IMR-90 (cell line): ENCODE results near the gene CCDC134. TPM values are rescaled to one million over a fixed set of nuclear protein-coding genes. Genes with fewer than 3 reads are reported as not detected.

ENCODE experiments used
- ATAC-seq: fragments of 200-7000 bp; cut with Tn5 transposase; 2 replicates; pipeline ENCODE4 v1.9.1; 2020; ENCODE audit warnings: low read depth, mild to moderate bottlenecking, moderate library complexity
- BruUV-seq: library from RNA; stranded (reverse); fragments of 400-500 nt; replicated peaks from 2 replicates; lab custom pipeline; 2021; lab: Mats Ljungman, UMichigan
- CTCF ChIA-PET: fragments of 300-600 bp; formaldehyde crosslinking; extraction: SDS; loops from one replicate; lab custom pipeline; 2021; ENCODE audit warnings: antibody characterized with exemption; lab: Yijun Ruan, JAX
- POLR2A ChIA-PET: fragments of 300-600 bp; sonication (Branson Sonifier 250); formaldehyde crosslinking; loops from one replicate; lab custom pipeline; 2022; ENCODE audit warnings: antibody characterized with exemption; ENCODE audit not compliant: unreplicated experiment; lab: Charles Lee
- DNase-seq: peaks from one replicate; pipeline ENCODE4 v3.0.0; 2013
- H2AFZ ChIP-seq: replicated peaks from 2 replicates; pipeline ENCODE3; 2013; ENCODE audit warnings: low read length, mild to moderate bottlenecking; ENCODE audit not compliant: poor library complexity
- H2AK5ac ChIP-seq: 2 replicates; pipeline ENCODE4 v1.6.1; 2013; ENCODE audit warnings: low read depth, low read length, inconsistent platforms
- H2AK9ac ChIP-seq: replicated peaks from 2 replicates; pipeline ENCODE3; 2013; ENCODE audit warnings: mild to moderate bottlenecking, low read depth, low read length, moderate library complexity; ENCODE audit not compliant: poor library complexity
- H2BK120ac ChIP-seq: 2 replicates; pipeline ENCODE4 v1.6.1; 2013; ENCODE audit warnings: low read depth, low read length, inconsistent platforms
- H2BK15ac ChIP-seq: 3 replicates; pipeline ENCODE4 v1.6.1; 2013; ENCODE audit warnings: low read depth, low read length, inconsistent platforms
- H2BK20ac ChIP-seq: 2 replicates; pipeline ENCODE4 v1.6.1; 2013; ENCODE audit warnings: low read depth, mild to moderate bottlenecking, inconsistent platforms, low read length, moderate library complexity
- H2BK5ac ChIP-seq: 2 replicates; pipeline ENCODE4 v1.6.1; 2013; ENCODE audit warnings: mild to moderate bottlenecking, low read depth, low read length, inconsistent platforms; ENCODE audit not compliant: poor library complexity, severe bottlenecking
- H3K14ac ChIP-seq: replicated peaks from 2 replicates; pipeline ENCODE4 v1.6.1; 2013; ENCODE audit warnings: low read depth, low read length, inconsistent platforms
- H3K18ac ChIP-seq: 2 replicates; pipeline ENCODE4 v1.6.1; 2013; ENCODE audit warnings: low read depth, low read length, control low read depth
- H3K23ac ChIP-seq: 2 replicates; pipeline ENCODE4 v1.6.1; 2013; ENCODE audit warnings: low read depth, low read length, inconsistent platforms
- H3K27ac ChIP-seq: 2 replicates; pipeline ENCODE4 v1.5.1; 2013; ENCODE audit warnings: mild to moderate bottlenecking, control low read depth, low read length; ENCODE audit not compliant: insufficient read depth
- H3K27me3 ChIP-seq: 2 replicates; pipeline ENCODE4 v1.6.1; 2013; ENCODE audit warnings: low read length; ENCODE audit not compliant: control insufficient read depth, insufficient read depth
- H3K36me3 ChIP-seq: 2 replicates; pipeline ENCODE4 v1.6.1; 2013; ENCODE audit warnings: low read length, mixed read lengths; ENCODE audit not compliant: control insufficient read depth, insufficient read depth
- H3K4ac ChIP-seq: 2 replicates; pipeline ENCODE4 v1.6.1; 2013; ENCODE audit warnings: low read depth, low read length, inconsistent platforms
- H3K4me1 ChIP-seq: 2 replicates; pipeline ENCODE4 v1.6.1; 2013; ENCODE audit warnings: low read length, mixed read lengths; ENCODE audit not compliant: control insufficient read depth, insufficient read depth
- H3K4me2 ChIP-seq: 2 replicates; pipeline ENCODE4 v1.6.1; 2013; ENCODE audit warnings: low read depth, mild to moderate bottlenecking, control low read depth, low read length, moderate library complexity
- H3K4me3 ChIP-seq: 2 replicates; pipeline ENCODE4 v1.5.1; 2013; ENCODE audit warnings: low read depth, mild to moderate bottlenecking, control low read depth, low read length, moderate library complexity; ENCODE audit not compliant: insufficient read depth
- H3K56ac ChIP-seq: 2 replicates; pipeline ENCODE4 v1.6.1; 2013; ENCODE audit warnings: low read length, inconsistent platforms; ENCODE audit not compliant: insufficient read depth; ENCODE audit errors: extremely low read depth
- H3K79me1 ChIP-seq, 2 experiments: 2 replicates each; pipeline ENCODE4 v1.6.1; 2013; ENCODE audit warnings: low read length in 2 of 2, inconsistent platforms in 1 of 2, low read depth in 1 of 2
- H3K9ac ChIP-seq: 2 replicates; pipeline ENCODE4 v1.6.1; 2013; ENCODE audit warnings: low read depth, low read length, control low read depth
- H3K9me1 ChIP-seq: 2 replicates; pipeline ENCODE4 v1.6.1; 2013; ENCODE audit warnings: low read length, inconsistent platforms; ENCODE audit not compliant: insufficient read depth
- H3K9me3 ChIP-seq: 2 replicates; pipeline ENCODE4 v1.6.1; 2013; ENCODE audit warnings: low read length; ENCODE audit not compliant: control insufficient read depth, insufficient read depth
- H4K20me1 ChIP-seq: 2 replicates; pipeline ENCODE4 v1.6.1; 2013; ENCODE audit warnings: low read length, inconsistent platforms; ENCODE audit not compliant: insufficient read depth
- H4K5ac ChIP-seq: 2 replicates; pipeline ENCODE4 v1.6.1; 2013; ENCODE audit warnings: mild to moderate bottlenecking, low read depth, low read length, control low read depth
- H4K8ac ChIP-seq, 2 experiments: 2 replicates each; pipeline ENCODE4 v1.6.1; 2013; ENCODE audit warnings: low read depth in 2 of 2, low read length in 2 of 2, control low read depth in 1 of 2, inconsistent platforms in 1 of 2
- H4K91ac ChIP-seq: 2 replicates; pipeline ENCODE4 v1.6.1; 2013; ENCODE audit warnings: low read depth, low read length, inconsistent platforms; ENCODE audit not compliant: insufficient read depth
- BHLHE40 ChIP-seq: fragments of 150-350 bp; IDR thresholded peaks from 2 replicates; pipeline ENCODE4 v1.6.1; 2016; ENCODE audit warnings: mild to moderate bottlenecking, low read depth, low read length
- CEBPB ChIP-seq: IDR thresholded peaks from 2 replicates; pipeline ENCODE4 v1.6.1; 2012; ENCODE audit warnings: low read depth, low read length, improper control_type of control experiment
- CHD1 ChIP-seq: IDR thresholded peaks from 2 replicates; pipeline ENCODE4 v1.6.1; 2012; ENCODE audit warnings: low read depth, low read length, improper control_type of control experiment
- FOS ChIP-seq: fragments of 150-350 bp; IDR thresholded peaks from 2 replicates; pipeline ENCODE4 v1.6.1; 2016; ENCODE audit warnings: low read depth, low read length
- MAFK ChIP-seq: IDR thresholded peaks from 2 replicates; pipeline ENCODE4 v1.6.1; 2012; ENCODE audit warnings: low read depth, low read length, improper control_type of control experiment
- MAZ ChIP-seq: IDR thresholded peaks from 2 replicates; pipeline ENCODE4 v1.6.1; 2012; ENCODE audit warnings: low read depth, mild to moderate bottlenecking, low read length, improper control_type of control experiment, moderate library complexity, borderline replicate concordance
- MXI1 ChIP-seq: IDR thresholded peaks from 2 replicates; pipeline ENCODE4 v1.6.1; 2012; ENCODE audit warnings: low read depth, mild to moderate bottlenecking, low read length, moderate library complexity, borderline replicate concordance
- NFE2L2 ChIP-seq: fragments of 150-350 bp; IDR thresholded peaks from 2 replicates; pipeline ENCODE4 v1.6.1; 2016; ENCODE audit warnings: low read depth, mild to moderate bottlenecking, low read length
- POLR2A ChIP-seq: IDR thresholded peaks from 2 replicates; pipeline ENCODE4 v1.6.1; 2012; ENCODE audit warnings: mild to moderate bottlenecking, low read depth, low read length
- RAD21 ChIP-seq: IDR thresholded peaks from 2 replicates; pipeline ENCODE4 v1.6.1; 2012; ENCODE audit warnings: low read length, improper control_type of control experiment
- RCOR1 ChIP-seq: IDR thresholded peaks from 2 replicates; pipeline ENCODE4 v1.6.1; 2012; ENCODE audit warnings: mild to moderate bottlenecking, low read length, improper control_type of control experiment; ENCODE audit not compliant: insufficient replicate concordance
- RFX5 ChIP-seq: IDR thresholded peaks from 2 replicates; pipeline ENCODE4 v1.8.0; 2012; ENCODE audit warnings: low read depth, mild to moderate bottlenecking, low read length, moderate library complexity
- SMC3 ChIP-seq: fragments of 150-350 bp; IDR thresholded peaks from 2 replicates; pipeline ENCODE4 v1.6.1; 2016; ENCODE audit warnings: low read depth, mild to moderate bottlenecking, antibody characterized with exemption, low read length, moderate library complexity
- WGBS, 2 experiments: methylation state at CpG; one replicate each; pipeline versions ENCODE4 v1.1.5 to v1.1.7; 2013; ENCODE audit warnings: missing lambda C conversion rate in 2 of 2; ENCODE audit not compliant: insufficient read length in 1 of 2; ENCODE audit errors: extremely low coverage in 2 of 2; 5-methylcytosine and 5-hydroxymethylcytosine counted together
- dilution Hi-C: fragments of 300-500 bp; cut with HindIII; formaldehyde crosslinking; loops from one replicate; pipeline ENCODE4 v1.14.3; 2018; ENCODE audit warnings: low sequenced_read_pairs; ENCODE audit not compliant: unreplicated experiment
- in situ Hi-C: fragments of 300-500 bp; cut with MboI; formaldehyde crosslinking; loops from 3 replicates; pipeline ENCODE4 v1.14.3; 2019; ENCODE audit warnings: low sequenced_read_pairs, inconsistent platforms, mixed read lengths
- intact Hi-C: fragments of 100-400 bp; cut with micrococcal nuclease; formaldehyde crosslinking; loops from 2 replicates; pipeline ENCODE4 v1.10.0; 2022
- polyA plus RNA-seq, 3 experiments: library from polyadenylated mRNA; depleted of rRNA; stranded (reverse); fragments of >200 nt; gene quantifications; 2 replicates each; pipeline ENCODE4 v1.2.3, GENCODE V29; 2012; ENCODE audit warnings: low replicate concordance in 1 of 3
- total RNA-seq: library from RNA; depleted of rRNA; stranded (reverse); fragments of >200 nt; gene quantifications from 2 replicates; pipeline ENCODE4 v1.2.3, GENCODE V29; 2012
- TF ChIP-seq, protein P1 (sequence below): fragments of 150-350 bp; IDR thresholded peaks from 2 replicates; pipeline ENCODE4 v1.6.1; 2017; ENCODE audit warnings: mild to moderate bottlenecking, antibody characterized with exemption, low read length, low read depth
- TF ChIP-seq, protein P2 (sequence below): conservative IDR thresholded peaks from 2 replicates; pipeline ENCODE4 v1.5.1; 2012; ENCODE audit warnings: mild to moderate bottlenecking, low read depth, low read length, improper control_type of control experiment
- TF ChIP-seq, protein P3 (sequence below): fragments of 150-350 bp; IDR thresholded peaks from 2 replicates; pipeline ENCODE4 v1.6.1; 2016; ENCODE audit warnings: low read depth, mild to moderate bottlenecking, low read length, moderate library complexity, borderline replicate concordance

CCDC134 gene
- total and polyA plus RNA-seq, 2 of the 4 experiments (the other 2 are of a cell fraction): 5.1 to 7.0 TPM

DNA sequence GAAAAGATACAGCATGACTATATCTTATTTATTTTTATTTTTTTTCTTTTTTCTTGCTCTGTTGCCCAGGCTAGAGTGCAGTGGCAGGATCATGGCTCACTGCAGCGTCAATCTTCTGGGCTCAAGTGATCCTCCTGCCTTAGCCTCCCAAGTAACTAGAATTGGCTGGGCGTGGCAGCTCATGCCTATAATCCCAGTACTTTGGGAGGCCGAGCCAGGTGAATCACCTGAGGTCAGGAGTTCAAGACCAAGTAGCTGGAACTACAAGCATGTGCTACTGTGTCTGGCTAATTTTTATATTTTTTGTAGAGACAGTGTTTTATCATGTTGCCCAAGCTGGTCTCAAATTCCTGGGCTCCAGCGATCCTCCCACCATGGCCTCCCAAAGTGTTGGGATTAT lies 28.3 kb upstream of the CCDC134 start:
- H3K36me3 ChIP-seq: no peaks in the 10 kb centered on the region
- TF ChIP-seq MAZ (no peak), MXI1 (no peak), CHD1 (no peak), RFX5 (no peak), RCOR1 (no peak), FOS (no peak), RAD21 (no peak), SMC3 (no peak), POLR2A (no peak), NFE2L2 (no peak), CEBPB (no peak), MAFK (no peak), BHLHE40 (no peak)
- TF ChIP-seq, protein P1, sequence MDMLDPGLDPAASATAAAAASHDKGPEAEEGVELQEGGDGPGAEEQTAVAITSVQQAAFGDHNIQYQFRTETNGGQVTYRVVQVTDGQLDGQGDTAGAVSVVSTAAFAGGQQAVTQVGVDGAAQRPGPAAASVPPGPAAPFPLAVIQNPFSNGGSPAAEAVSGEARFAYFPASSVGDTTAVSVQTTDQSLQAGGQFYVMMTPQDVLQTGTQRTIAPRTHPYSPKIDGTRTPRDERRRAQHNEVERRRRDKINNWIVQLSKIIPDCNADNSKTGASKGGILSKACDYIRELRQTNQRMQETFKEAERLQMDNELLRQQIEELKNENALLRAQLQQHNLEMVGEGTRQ: no peak
- TF ChIP-seq, protein P2, sequence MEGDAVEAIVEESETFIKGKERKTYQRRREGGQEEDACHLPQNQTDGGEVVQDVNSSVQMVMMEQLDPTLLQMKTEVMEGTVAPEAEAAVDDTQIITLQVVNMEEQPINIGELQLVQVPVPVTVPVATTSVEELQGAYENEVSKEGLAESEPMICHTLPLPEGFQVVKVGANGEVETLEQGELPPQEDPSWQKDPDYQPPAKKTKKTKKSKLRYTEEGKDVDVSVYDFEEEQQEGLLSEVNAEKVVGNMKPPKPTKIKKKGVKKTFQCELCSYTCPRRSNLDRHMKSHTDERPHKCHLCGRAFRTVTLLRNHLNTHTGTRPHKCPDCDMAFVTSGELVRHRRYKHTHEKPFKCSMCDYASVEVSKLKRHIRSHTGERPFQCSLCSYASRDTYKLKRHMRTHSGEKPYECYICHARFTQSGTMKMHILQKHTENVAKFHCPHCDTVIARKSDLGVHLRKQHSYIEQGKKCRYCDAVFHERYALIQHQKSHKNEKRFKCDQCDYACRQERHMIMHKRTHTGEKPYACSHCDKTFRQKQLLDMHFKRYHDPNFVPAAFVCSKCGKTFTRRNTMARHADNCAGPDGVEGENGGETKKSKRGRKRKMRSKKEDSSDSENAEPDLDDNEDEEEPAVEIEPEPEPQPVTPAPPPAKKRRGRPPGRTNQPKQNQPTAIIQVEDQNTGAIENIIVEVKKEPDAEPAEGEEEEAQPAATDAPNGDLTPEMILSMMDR: no peak
- TF ChIP-seq, protein P3, sequence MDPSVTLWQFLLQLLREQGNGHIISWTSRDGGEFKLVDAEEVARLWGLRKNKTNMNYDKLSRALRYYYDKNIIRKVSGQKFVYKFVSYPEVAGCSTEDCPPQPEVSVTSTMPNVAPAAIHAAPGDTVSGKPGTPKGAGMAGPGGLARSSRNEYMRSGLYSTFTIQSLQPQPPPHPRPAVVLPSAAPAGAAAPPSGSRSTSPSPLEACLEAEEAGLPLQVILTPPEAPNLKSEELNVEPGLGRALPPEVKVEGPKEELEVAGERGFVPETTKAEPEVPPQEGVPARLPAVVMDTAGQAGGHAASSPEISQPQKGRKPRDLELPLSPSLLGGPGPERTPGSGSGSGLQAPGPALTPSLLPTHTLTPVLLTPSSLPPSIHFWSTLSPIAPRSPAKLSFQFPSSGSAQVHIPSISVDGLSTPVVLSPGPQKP: no peak
- DNase-seq: no peak
- in situ Hi-C loops (no loop called here), dilution Hi-C loops (no loop called here), intact Hi-C loops (no loop called here)
- no peak overlapping the region for H2AK9ac ChIP-seq
- H4K20me1 ChIP-seq: no peaks in the 10 kb centered on the region
- no peak overlapping the region for H4K8ac ChIP-seq
- H3K14ac ChIP-seq: no peak overlapping the region
- POLR2A ChIA-PET: no interaction called here
- no peak overlapping the region for H3K56ac ChIP-seq
- ATAC-seq: no peak
- H2BK15ac ChIP-seq: no peak overlapping the region
- CTCF ChIA-PET: no interaction called here
- H2BK5ac ChIP-seq: no peak overlapping the region
- no peak overlapping the region for H3K4ac ChIP-seq
- H3K4me1 ChIP-seq: no peaks in the 10 kb centered on the region
- no peak overlapping the region for H3K4me3 ChIP-seq
- no peak overlapping the region for H3K4me2 ChIP-seq
- no peak overlapping the region for H2AK5ac ChIP-seq
- H4K91ac ChIP-seq: no peak overlapping the region
- H2AFZ ChIP-seq: no peak overlapping the region
- no TSS peak for BruUV-seq
- no peak overlapping the region for H4K5ac ChIP-seq
- H3K27ac ChIP-seq: no peak overlapping the region
- no peak overlapping the region for H3K18ac ChIP-seq
- H3K79me1 ChIP-seq: no peaks in the 10 kb centered on the region
- H2BK120ac ChIP-seq: no peak overlapping the region
- peaks cover 6% of the 10 kb centered on the region for H3K27me3 ChIP-seq
- WGBS, 2 experiments: 50% methylated on average over 1 of the region's 4 CpGs; no CpG with 5 or more reads in 1 of the 2 experiments
- no peaks in the 10 kb centered on the region for H3K9me3 ChIP-seq
- no peak overlapping the region for H2BK20ac ChIP-seq
- H3K9ac ChIP-seq: no peak overlapping the region
- no peaks in the 10 kb centered on the region for H3K9me1 ChIP-seq
- H3K23ac ChIP-seq: no peak overlapping the region
